ENCODE results near the gene ABCC2. TPM values are rescaled to one million over a fixed set of nuclear protein-coding genes. Genes with fewer than 3 reads are reported as not detected.

Gene ABCC2
- total RNA-seq, 1 donor from 2014 or later = 1.9 TPM

- no peaks in the 10 kb centered on the region for H3K9me3 Mint-ChIP-seq (ENCODE audit: unreplicated experiment)
- peaks cover 21% of the 10 kb centered on the region for H3K4me1 Mint-ChIP-seq (ENCODE audit: unreplicated experiment)
- TF ChIP-seq CTCF (IDR thresholded peaks at IDR 0.05; ENCODE audit: unreplicated experiment) = no peak
- no peak for DNase-seq (ENCODE audit: low spot score)
- no peaks in the 10 kb centered on the region for H3K36me3 Mint-ChIP-seq (ENCODE audit: low read depth, unreplicated experiment)
- H3K27me3 Mint-ChIP-seq (ENCODE audit: unreplicated experiment) = peaks cover 2% of the 10 kb centered on the region
- H3K27ac Mint-ChIP-seq (ENCODE audit: unreplicated experiment) = peak overlapping the region; percentile 79
- no peak overlapping the region for H3K4me3 Mint-ChIP-seq (ENCODE audit: unreplicated experiment)
Observed at GRCh38 chr10:99849536-99849935, 67.1 kb downstream of the ABCC2 start.

GRCh38 chr10:99850021-99850766 is 67.8 kb downstream of the ABCC2 start:
- no peak for DNase-seq (ENCODE audit: low spot score)
- Mint-ChIP-seq H3K36me3 (ENCODE audit: low read depth, unreplicated experiment) (no peaks in the 10 kb centered on the region), H3K27ac (ENCODE audit: unreplicated experiment) (peak overlapping the region; percentile 79), H3K4me1 (ENCODE audit: unreplicated experiment) (peaks cover 18% of the 10 kb centered on the region), H3K9me3 (ENCODE audit: unreplicated experiment) (no peaks in the 10 kb centered on the region), H3K27me3 (ENCODE audit: unreplicated experiment) (peaks cover 2% of the 10 kb centered on the region), H3K4me3 (ENCODE audit: unreplicated experiment) (no peak overlapping the region)
- no peak for TF ChIP-seq CTCF (IDR thresholded peaks at IDR 0.05; ENCODE audit: unreplicated experiment)

- Mint-ChIP-seq H3K27me3 (ENCODE audit: unreplicated experiment) (peaks cover 2% of the 10 kb centered on the region), H3K4me1 (ENCODE audit: unreplicated experiment) (peaks cover 13% of the 10 kb centered on the region), H3K27ac (ENCODE audit: unreplicated experiment) (peak overlapping the region; percentile 79), H3K36me3 (ENCODE audit: low read depth, unreplicated experiment) (no peaks in the 10 kb centered on the region), H3K9me3 (ENCODE audit: unreplicated experiment) (no peaks in the 10 kb centered on the region), H3K4me3 (ENCODE audit: unreplicated experiment) (no peak overlapping the region)
- DNase-seq (ENCODE audit: low spot score) = no peak
- TF ChIP-seq CTCF (IDR thresholded peaks at IDR 0.05; ENCODE audit: unreplicated experiment) = no peak
Observed at GRCh38 chr10:99850767-99851340, 68.4 kb downstream of the ABCC2 start.

- H3K36me3 Mint-ChIP-seq (ENCODE audit: low read depth, unreplicated experiment) = no peaks in the 10 kb centered on the region
- no peaks in the 10 kb centered on the region for H3K9me3 Mint-ChIP-seq (ENCODE audit: unreplicated experiment)
- H3K4me1 Mint-ChIP-seq (ENCODE audit: unreplicated experiment) = peaks cover 10% of the 10 kb centered on the region
- TF ChIP-seq CTCF (IDR thresholded peaks at IDR 0.05; ENCODE audit: unreplicated experiment) = no peak
- no peak for DNase-seq (ENCODE audit: low spot score)
- no peak overlapping the region for H3K4me3 Mint-ChIP-seq (ENCODE audit: unreplicated experiment)
- no peaks in the 10 kb centered on the region for H3K27me3 Mint-ChIP-seq (ENCODE audit: unreplicated experiment)
- H3K27ac Mint-ChIP-seq (ENCODE audit: unreplicated experiment) = no peak overlapping the region
Observed at GRCh38 chr10:99851825-99852224, 69.4 kb downstream of the ABCC2 start.

All from endothelial cell (in vitro differentiated cells).